Astrocyte of the spinal cord (primary cell): Measurements from ENCODE around the gene SGPL1.
"Not testable (repeated sequence)": the region's sequence is repeated elsewhere in the genome, so short reads cannot be mapped to it uniquely, and the experiment has no call there.

Source experiments
- DNase-seq: peaks from one replicate; pipeline ENCODE4 v3.0.0; 2011; ENCODE audit warnings: low read depth, low spot score
- H3K4me3 ChIP-seq: 2 replicates; pipeline ENCODE4 v1.5.1; 2011; ENCODE audit warnings: low read depth, mild to moderate bottlenecking, low read length, moderate library complexity
- in situ Hi-C: cut with HindIII; loops from 2 replicates; pipeline ENCODE4 v1.10.0; 2017; ENCODE audit warnings: low sequenced_read_pairs
- TF ChIP-seq, protein P1 (sequence below): IDR thresholded peaks from 2 replicates; pipeline ENCODE4 v1.5.1; 2012; ENCODE audit warnings: low read depth, mild to moderate bottlenecking, low read length, inconsistent platforms

The SGPL1 gene

DNA sequence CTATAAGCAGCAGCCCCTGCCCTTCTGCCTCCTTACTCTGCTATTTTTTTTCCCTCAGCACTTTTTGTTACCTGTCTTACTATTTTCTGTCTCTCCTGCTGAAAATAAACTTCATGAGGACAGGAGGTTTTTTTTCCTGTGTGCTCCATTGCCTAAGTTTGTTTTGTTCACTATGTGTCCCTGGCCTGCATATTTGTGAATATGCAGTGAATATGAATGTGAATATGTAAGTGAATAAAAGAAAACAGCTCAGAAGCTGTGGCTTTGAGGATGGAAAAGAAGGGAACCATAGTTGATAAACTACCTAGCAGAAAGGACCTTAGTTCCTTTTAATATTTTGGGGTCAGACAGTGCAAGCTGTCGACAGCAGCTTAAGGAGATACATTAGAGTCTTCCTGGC, 37.7 kb downstream of the SGPL1 start:
- H3K4me3 ChIP-seq, result no peak overlapping the region
- TF ChIP-seq, protein P1, sequence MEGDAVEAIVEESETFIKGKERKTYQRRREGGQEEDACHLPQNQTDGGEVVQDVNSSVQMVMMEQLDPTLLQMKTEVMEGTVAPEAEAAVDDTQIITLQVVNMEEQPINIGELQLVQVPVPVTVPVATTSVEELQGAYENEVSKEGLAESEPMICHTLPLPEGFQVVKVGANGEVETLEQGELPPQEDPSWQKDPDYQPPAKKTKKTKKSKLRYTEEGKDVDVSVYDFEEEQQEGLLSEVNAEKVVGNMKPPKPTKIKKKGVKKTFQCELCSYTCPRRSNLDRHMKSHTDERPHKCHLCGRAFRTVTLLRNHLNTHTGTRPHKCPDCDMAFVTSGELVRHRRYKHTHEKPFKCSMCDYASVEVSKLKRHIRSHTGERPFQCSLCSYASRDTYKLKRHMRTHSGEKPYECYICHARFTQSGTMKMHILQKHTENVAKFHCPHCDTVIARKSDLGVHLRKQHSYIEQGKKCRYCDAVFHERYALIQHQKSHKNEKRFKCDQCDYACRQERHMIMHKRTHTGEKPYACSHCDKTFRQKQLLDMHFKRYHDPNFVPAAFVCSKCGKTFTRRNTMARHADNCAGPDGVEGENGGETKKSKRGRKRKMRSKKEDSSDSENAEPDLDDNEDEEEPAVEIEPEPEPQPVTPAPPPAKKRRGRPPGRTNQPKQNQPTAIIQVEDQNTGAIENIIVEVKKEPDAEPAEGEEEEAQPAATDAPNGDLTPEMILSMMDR, result no peak
- DNase-seq, result no peak
- in situ Hi-C loops, result no loop called here

DNA sequence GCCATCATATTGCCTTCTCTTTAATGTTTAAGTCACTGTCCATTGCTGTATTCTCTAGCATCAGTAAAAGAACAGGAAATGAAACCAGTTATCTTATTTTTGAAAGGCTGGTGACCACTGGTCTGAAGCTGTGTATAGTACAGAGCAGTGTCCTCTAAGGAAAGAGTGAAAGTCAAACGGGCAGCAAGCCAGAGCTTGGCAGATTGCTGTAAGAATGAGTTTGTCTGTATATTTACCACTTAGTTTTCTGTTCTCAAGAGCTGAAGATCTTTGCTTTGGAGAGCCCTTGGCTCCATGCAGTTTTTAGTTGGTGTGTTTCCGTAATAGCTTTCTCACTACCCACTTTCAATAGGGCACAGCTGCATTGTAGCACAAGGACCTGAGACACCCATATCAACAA, 40.7 kb downstream of the SGPL1 start:
- H3K4me3 ChIP-seq, result no peak overlapping the region
- in situ Hi-C loops, result no loop called here
- no peak for DNase-seq
- TF ChIP-seq, protein P1, result no peak

DNA sequence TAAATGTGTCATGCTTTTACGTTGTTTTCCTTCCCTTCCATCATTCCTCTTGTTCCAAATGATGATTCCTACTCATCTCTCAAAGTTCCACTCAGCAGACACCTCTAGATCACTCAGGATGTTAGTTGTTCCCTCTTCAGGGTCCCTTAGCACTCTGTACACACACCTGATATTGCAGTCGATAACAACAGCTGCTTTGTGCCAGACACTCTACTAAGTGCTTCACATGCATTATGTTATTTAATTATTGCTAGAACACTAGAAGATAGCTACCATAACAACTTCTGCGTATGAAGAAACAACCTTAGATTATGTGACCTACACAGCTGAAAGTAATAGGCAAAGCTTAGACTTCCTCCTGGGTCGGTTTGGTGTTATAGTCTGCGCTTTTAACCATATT, 43.0 kb downstream of the SGPL1 start:
- DNase-seq, result no peak
- TF ChIP-seq, protein P1, result no peak
- in situ Hi-C loops, result no loop called here
- no peak overlapping the region for H3K4me3 ChIP-seq

DNA sequence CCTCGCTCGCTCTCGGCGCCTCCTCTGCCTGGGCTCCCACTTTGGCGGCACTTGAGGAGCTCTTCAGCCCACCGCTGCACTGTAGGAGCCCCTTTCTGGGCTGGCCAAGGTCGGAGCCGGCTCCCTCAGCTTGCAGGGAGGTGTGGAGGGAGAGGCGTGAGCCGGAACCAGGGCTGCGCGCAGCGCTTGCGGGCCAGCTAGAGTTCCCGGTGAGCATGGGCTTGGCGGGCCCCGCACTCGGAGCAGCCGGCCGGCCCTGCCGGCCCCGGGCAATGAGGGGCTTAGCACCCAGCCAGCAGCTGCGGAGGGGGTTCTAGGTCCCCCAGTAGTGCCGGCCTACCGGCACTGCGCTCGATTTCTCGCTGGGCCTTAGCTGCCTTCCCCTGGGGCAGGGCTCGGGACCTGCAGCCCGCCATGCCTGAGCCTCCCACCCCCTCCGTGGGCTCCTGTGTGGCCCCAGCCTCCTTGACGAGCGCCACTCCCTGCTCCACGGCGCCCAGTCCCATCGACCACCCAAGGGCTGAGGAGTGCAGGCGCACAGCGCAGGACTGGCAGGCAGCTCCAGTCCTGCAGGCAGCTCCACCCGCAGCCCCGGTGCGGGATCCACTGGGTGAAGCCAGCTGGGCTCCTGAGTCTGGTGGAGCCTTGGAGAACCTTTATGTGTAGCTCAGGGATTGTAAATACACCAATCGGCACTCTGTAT, 45.9 kb downstream of the SGPL1 start:
- DNase-seq, in situ Hi-C loops, H3K4me3 ChIP-seq: not testable (repeated sequence)

DNA sequence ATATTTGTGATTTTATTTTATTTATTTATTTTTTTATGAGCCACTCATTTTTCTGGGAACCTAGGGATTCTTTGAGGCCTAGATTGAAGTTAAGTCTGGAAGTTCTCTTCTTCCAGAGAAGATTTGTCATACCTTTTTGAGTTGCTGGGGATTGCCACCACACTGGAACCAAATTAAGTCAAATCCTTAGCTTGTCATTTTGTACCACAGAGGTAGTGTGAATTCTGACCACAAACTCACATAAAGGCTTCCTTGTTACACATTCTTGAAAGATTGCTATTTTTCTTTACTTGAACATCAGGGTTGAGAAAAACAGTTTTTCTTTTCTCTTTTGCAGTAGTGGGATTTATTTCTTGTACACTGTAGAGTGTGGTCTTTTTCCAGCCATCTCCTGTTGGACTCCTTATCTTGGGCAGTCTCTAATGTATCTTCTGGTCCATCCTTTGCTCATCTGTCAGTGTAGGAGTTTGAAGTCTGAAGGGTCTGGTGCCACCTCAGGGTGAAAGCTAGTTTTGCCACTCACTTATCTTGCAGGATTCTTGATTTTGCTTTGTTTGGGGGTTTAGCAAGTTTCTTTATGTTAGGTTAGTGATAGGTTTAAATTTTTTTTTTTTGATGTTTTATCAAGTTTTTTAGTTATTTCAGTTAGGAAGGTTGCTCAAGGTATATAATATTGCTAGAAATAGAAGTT, 47.9 kb downstream of the SGPL1 start:
- H3K4me3 ChIP-seq, result no peak overlapping the region
- in situ Hi-C loops, result no loop called here
- TF ChIP-seq, protein P1, result peak; percentile 11
- DNase-seq, result no peak

DNA sequence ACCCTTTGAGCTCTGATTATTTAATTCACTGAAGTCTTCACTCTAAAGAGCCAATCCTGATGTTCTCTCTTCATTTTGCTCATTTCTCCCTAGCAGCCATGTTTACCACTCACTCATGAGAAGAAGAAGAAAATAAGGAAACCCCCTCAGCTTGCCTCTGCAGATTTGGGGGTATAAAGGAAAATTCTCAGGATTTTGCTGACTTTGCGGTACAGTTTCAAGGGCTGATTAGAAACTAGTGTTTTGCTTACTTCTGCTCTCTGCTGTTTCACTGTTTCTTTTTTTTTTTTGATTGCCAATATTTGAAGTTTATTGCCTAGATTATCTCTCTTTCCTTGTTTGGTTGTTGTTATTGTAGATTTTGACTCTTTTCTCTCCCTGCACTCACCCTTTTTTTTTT, 49.2 kb downstream of the SGPL1 start:
- in situ Hi-C loops, result no loop called here
- no peak for DNase-seq
- H3K4me3 ChIP-seq, result no peak overlapping the region
- TF ChIP-seq, protein P1, result no peak

DNA sequence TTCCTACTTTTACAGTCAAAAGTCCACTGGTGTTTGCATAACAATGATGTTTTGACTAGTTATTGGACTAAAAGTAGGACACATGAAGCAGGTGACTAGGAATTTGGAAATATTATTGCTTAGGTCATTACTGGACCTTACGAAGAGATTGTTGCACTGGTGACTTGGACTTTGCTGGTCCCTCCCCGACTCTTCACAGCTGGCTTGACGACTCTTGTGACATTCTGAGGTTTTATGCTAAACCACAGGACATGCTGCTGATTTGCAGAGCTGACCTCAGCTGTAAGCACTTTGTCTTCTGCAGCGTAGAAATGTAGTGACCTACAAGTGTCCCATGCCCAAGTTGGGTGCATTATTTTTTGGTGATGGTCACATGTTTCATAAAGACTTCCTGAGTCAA, 50.7 kb downstream of the SGPL1 start:
- TF ChIP-seq, protein P1, result no peak
- H3K4me3 ChIP-seq, result no peak overlapping the region
- peak; percentile 30 for DNase-seq
- in situ Hi-C loops, result no loop called here
